Measurements from ENCODE around the gene NCDN. TPM values are rescaled to one million over a fixed set of nuclear protein-coding genes. Genes with fewer than 3 reads are reported as not detected.
A peak's percentile ranks its signal among the peaks of the same experiment; 100 is the strongest.

Gene NCDN
- total and polyA plus RNA-seq, 2 donors (not counting 3 experiments of a cell fraction or from before 2014, with no cell fraction given), result 17.3 to 22.0 TPM

DNA sequence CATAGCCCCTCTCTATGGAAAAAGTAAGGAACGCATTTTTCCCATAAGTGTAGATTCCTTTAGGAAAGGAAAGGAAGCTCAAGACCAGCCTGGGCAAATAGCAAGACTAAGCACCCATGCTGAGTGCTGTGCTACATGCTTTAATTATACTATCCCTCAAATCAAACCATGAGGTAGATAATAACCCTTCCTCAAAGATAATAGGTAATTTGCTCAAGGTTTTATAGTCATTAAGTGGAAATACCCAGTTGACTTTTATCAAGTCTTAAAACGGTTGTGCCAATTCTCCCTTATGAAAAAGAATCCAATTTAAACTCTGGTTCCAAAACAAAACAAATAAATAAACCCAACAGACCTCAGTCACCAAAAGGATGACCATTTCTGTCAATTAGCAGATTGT, 3.7 kb upstream of the NCDN start:
- Histone ChIP-seq H4K20me1 (replicated peaks; ENCODE audit: control insufficient read depth, extremely low read depth, insufficient read depth, low read length) (no peaks in the 10 kb centered on the region), H3K4me1 (ENCODE audit: control insufficient read depth, extremely low read depth, insufficient read depth, low read length) (peaks cover 6% of the 10 kb centered on the region), H3K27ac (ENCODE audit: insufficient read depth, low read depth, low read length) (no peak overlapping the region), H3K9me1 (replicated peaks; ENCODE audit: control insufficient read depth, extremely low read depth, insufficient read depth, low read length) (no peaks in the 10 kb centered on the region), H3K27me3 (ENCODE audit: control insufficient read depth in 2 of 2, insufficient read depth in 2 of 2, low read length in 2 of 2) (no peaks in the 10 kb centered on the region), H2AFZ (ENCODE audit: low read depth, low read length) (no peak overlapping the region), H3K4me3 (replicated peaks in 1 of 3; ENCODE audit: insufficient read depth in 1 of 3, low read depth in 1 of 3, low read length in 3 of 3) (no peak overlapping the region), H3K4me2 (ENCODE audit: insufficient read depth, low read length) (no peak overlapping the region), H3K9ac (replicated peaks; ENCODE audit: extremely low read depth, insufficient read depth, low read length) (no peak overlapping the region), H3K36me3 (ENCODE audit: control insufficient read depth in 2 of 2, extremely low read depth in 1 of 2, insufficient read depth in 2 of 2, low read length in 2 of 2) (no peaks in the 10 kb centered on the region), H3K79me2 (ENCODE audit: control insufficient read depth, insufficient read depth, low read length) (peaks cover 13% of the 10 kb centered on the region), H3K9me3 (replicated peaks; ENCODE audit: control insufficient read depth, insufficient read depth, low read length) (no peaks in the 10 kb centered on the region)
- ChIA-PET POLR2A (no interaction called here), CTCF (interaction anchor here (2.9 to 3.0 kb wide), 2 partner anchors 11 to 103 kb away, joined by 13 to 23 read pairs; no protein-coding TSS in a partner anchor)
- dilution Hi-C loops (cut with MboI; ENCODE audit: extremely low pct_ligation_motif_present, low sequenced_read_pairs), result no loop called here
- TF ChIP-seq POLR2A (IDR thresholded peaks at IDR 0.05; ENCODE audit: low read depth, low read length), result no peak
- TF ChIP-seq, protein P1, sequence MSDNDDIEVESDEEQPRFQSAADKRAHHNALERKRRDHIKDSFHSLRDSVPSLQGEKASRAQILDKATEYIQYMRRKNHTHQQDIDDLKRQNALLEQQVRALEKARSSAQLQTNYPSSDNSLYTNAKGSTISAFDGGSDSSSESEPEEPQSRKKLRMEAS (IDR thresholded peaks at IDR 0.05; ENCODE audit: insufficient read depth, insufficient read length), result no peak
- BruUV-seq (replicated peaks), result no TSS peak
- FAIRE-seq, result no peak
- intact Hi-C loops (cut with micrococcal nuclease), result loop anchor here (10.0 kb wide), 1 partner anchor 269 kb away; no protein-coding TSS in a partner anchor
- DNase-seq (ENCODE audit: low read depth, low spot score), result no peak

DNA sequence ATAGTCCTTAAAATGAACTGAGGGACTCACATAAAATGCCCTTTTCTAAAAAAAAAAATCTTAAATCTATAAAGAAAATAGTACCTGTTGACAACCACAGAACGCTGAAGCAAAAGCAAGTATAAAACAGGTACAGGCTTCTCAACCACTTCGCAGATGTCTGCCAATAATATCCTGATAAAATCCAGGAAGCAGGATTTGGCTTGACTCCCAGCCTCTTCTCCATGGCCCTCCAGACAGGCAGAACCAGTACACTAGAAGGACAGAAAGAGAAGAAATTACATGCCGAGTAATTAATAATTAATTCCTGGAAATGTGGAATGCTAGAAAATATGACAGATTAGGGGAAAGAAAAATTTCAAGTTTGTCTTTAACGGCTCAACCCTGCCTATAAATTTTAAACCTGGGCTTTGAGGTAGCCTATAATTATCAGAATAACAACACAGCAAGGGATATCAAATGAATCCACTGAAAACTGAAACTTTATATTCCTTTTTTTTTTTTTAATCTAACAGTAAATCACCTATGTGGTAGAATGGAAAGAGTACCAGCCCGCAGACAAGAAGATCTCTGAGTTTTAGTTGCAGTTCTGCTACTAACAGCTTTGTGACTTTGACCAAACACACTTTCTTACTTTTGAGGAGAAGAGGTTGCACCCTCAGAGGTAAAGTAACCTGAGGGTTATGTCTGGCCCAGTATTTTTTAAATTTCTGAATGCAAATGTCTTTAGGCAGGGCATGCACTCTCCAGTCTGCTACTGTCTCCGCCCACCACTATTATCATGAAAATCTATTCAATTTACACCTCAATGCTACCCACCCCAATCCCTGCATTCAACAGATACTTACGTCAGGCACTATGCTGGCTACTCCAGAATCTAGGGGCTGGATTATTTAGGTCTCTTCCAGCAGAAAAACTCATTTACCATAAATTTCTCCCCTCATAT, 3.1 kb upstream of the NCDN start:
- Histone ChIP-seq H3K4me1 (ENCODE audit: control insufficient read depth, extremely low read depth, insufficient read depth, low read length) (peaks cover 6% of the 10 kb centered on the region), H3K27me3 (ENCODE audit: control insufficient read depth in 2 of 2, insufficient read depth in 2 of 2, low read length in 2 of 2) (no peaks in the 10 kb centered on the region), H2AFZ (ENCODE audit: low read depth, low read length) (no peak overlapping the region), H3K9me3 (replicated peaks; ENCODE audit: control insufficient read depth, insufficient read depth, low read length) (no peaks in the 10 kb centered on the region), H3K4me3 (replicated peaks in 1 of 3; ENCODE audit: insufficient read depth in 1 of 3, low read depth in 1 of 3, low read length in 3 of 3) (no peak overlapping the region), H3K36me3 (ENCODE audit: control insufficient read depth in 2 of 2, extremely low read depth in 1 of 2, insufficient read depth in 2 of 2, low read length in 2 of 2) (no peaks in the 10 kb centered on the region), H3K9me1 (replicated peaks; ENCODE audit: control insufficient read depth, extremely low read depth, insufficient read depth, low read length) (no peaks in the 10 kb centered on the region), H4K20me1 (replicated peaks; ENCODE audit: control insufficient read depth, extremely low read depth, insufficient read depth, low read length) (no peaks in the 10 kb centered on the region), H3K79me2 (ENCODE audit: control insufficient read depth, insufficient read depth, low read length) (peaks cover 13% of the 10 kb centered on the region), H3K27ac (ENCODE audit: insufficient read depth, low read depth, low read length) (no peak overlapping the region), H3K9ac (replicated peaks; ENCODE audit: extremely low read depth, insufficient read depth, low read length) (no peak overlapping the region), H3K4me2 (ENCODE audit: insufficient read depth, low read length) (no peak overlapping the region)
- CTCF ChIA-PET, result interaction anchor here (8.5 kb wide), 1 partner anchor 102 kb away, joined by 155 read pairs; no protein-coding TSS in a partner anchor
- POLR2A ChIA-PET, result no interaction called here
- no TSS peak for BruUV-seq (replicated peaks)
- DNase-seq (ENCODE audit: low read depth, low spot score) (peak; percentile 64), FAIRE-seq (peak; percentile 73)
- no peak for TF ChIP-seq FOS (IDR thresholded peaks at IDR 0.05; ENCODE audit: borderline replicate concordance, insufficient read depth, low read length)
- no peak for TF ChIP-seq EZH2 (IDR thresholded peaks at IDR 0.05; ENCODE audit: borderline replicate concordance, low read depth, low read length, severe bottlenecking)
- no peak for TF ChIP-seq JUN (IDR thresholded peaks at IDR 0.05; ENCODE audit: borderline replicate concordance, insufficient read depth, insufficient read length, low read depth)
- dilution Hi-C loops (cut with MboI; ENCODE audit: extremely low pct_ligation_motif_present, low sequenced_read_pairs), result no loop called here
- intact Hi-C loops (cut with micrococcal nuclease), result loop anchor here (5.0 to 10.0 kb wide), 2 partner anchors 270 to 362 kb away; partner anchors contain the start of gene SFPQ
